Mesenchymal stem cell (in vitro differentiated cells and primary cell): ENCODE data around the gene ZRANB1.
A peak's percentile ranks its signal among the peaks of the same experiment; 100 is the strongest.

ENCODE experiments used
- DNase-seq: peaks from one replicate; pipeline ENCODE4 v3.0.0-alpha.2; 2013
- H2AFZ ChIP-seq: one replicate; pipeline ENCODE4 v1.6.1; 2013; ENCODE audit warnings: low read depth, mild to moderate bottlenecking, control low read depth, inconsistent platforms, low read length, moderate library complexity
- H2AK5ac ChIP-seq: 2 replicates; pipeline ENCODE4 v1.6.1; 2013; ENCODE audit warnings: low read length, moderate library complexity, mild to moderate bottlenecking, inconsistent platforms; ENCODE audit not compliant: severe bottlenecking
- H2BK120ac ChIP-seq: one replicate; pipeline ENCODE4 v1.6.1; 2013; ENCODE audit warnings: low read depth, mild to moderate bottlenecking, inconsistent platforms, low read length, moderate library complexity
- H2BK12ac ChIP-seq, 2 experiments: one replicate each; pipeline ENCODE4 v1.6.1; 2013; ENCODE audit warnings: inconsistent platforms in 2 of 2, low read length in 2 of 2, mild to moderate bottlenecking in 2 of 2, moderate library complexity in 2 of 2, control low read depth in 1 of 2
- H2BK15ac ChIP-seq: one replicate; pipeline ENCODE4 v1.6.1; 2013; ENCODE audit warnings: mild to moderate bottlenecking, low read depth, inconsistent platforms; ENCODE audit not compliant: poor library complexity, severe bottlenecking
- H2BK5ac ChIP-seq: 2 replicates; pipeline ENCODE4 v1.6.1; 2013; ENCODE audit warnings: low read depth, mild to moderate bottlenecking, low read length, control low read depth, inconsistent platforms; ENCODE audit not compliant: poor library complexity, severe bottlenecking
- H3K14ac ChIP-seq, 2 experiments: one replicate each; pipeline ENCODE4 v1.6.1; 2013; ENCODE audit warnings: inconsistent platforms in 2 of 2, low read length in 2 of 2, control low read depth in 1 of 2, mild to moderate bottlenecking in 1 of 2, moderate library complexity in 1 of 2
- H3K18ac ChIP-seq, 2 experiments: one replicate each; pipeline ENCODE4 v1.6.1; 2013; ENCODE audit warnings: inconsistent platforms in 2 of 2, low read length in 2 of 2, control low read depth in 1 of 2, low read depth in 1 of 2, mild to moderate bottlenecking in 1 of 2
- H3K23ac ChIP-seq, 2 experiments: one replicate each; pipeline ENCODE4 v1.6.1; 2013; ENCODE audit warnings: inconsistent platforms in 2 of 2, low read length in 2 of 2, mild to moderate bottlenecking in 2 of 2, moderate library complexity in 2 of 2, control low read depth in 1 of 2
- H3K27ac ChIP-seq: 2 replicates; pipeline ENCODE4 v1.5.1; 2013; ENCODE audit warnings: mild to moderate bottlenecking, moderate library complexity, low read length, control low read depth, inconsistent platforms; ENCODE audit not compliant: poor library complexity, severe bottlenecking
- H3K27me3 ChIP-seq, 2 experiments: 2 replicates each; pipeline versions ENCODE4 v1.6.1 to v1.7.0; 2013; ENCODE audit warnings: low read length in 2 of 2, mild to moderate bottlenecking in 2 of 2, moderate library complexity in 2 of 2, control low read depth in 1 of 2, inconsistent platforms in 1 of 2; ENCODE audit not compliant: control insufficient read depth in 1 of 2, insufficient read depth in 1 of 2
- H3K36me3 ChIP-seq, 2 experiments: 2 replicates each; pipeline versions ENCODE4 v1.6.1 to v1.7.0; 2013; ENCODE audit warnings: low read length in 2 of 2, control low read depth in 1 of 2, inconsistent platforms in 1 of 2, low read depth in 1 of 2, mild to moderate bottlenecking in 1 of 2; ENCODE audit not compliant: insufficient read depth in 2 of 2, control insufficient read depth in 1 of 2
- H3K4ac ChIP-seq, 2 experiments: one replicate each; pipeline ENCODE4 v1.6.1; 2013; ENCODE audit warnings: inconsistent platforms in 2 of 2, low read length in 2 of 2, mild to moderate bottlenecking in 2 of 2, moderate library complexity in 2 of 2, control low read depth in 1 of 2, low read depth in 1 of 2
- H3K4me1 ChIP-seq: 2 replicates; pipeline ENCODE4 v1.6.1; 2013; ENCODE audit warnings: low read depth, low read length, control low read depth; ENCODE audit not compliant: control insufficient read depth, insufficient read depth
- H3K4me2 ChIP-seq: 2 replicates; pipeline ENCODE4 v1.6.1; 2013; ENCODE audit warnings: low read length, mild to moderate bottlenecking, inconsistent platforms; ENCODE audit not compliant: poor library complexity, severe bottlenecking
- H3K4me3 ChIP-seq, 2 experiments: 2 replicates each; pipeline versions ENCODE4 v1.5.1 to v1.7.0; 2013; ENCODE audit warnings: low read length in 2 of 2, mild to moderate bottlenecking in 2 of 2, control low read depth in 1 of 2, low read depth in 1 of 2; ENCODE audit not compliant: insufficient read depth in 1 of 2
- H3K79me1 ChIP-seq: replicated peaks from 2 replicates; pipeline ENCODE4 v1.6.1; 2013; ENCODE audit warnings: mild to moderate bottlenecking, control low read depth, low read length, inconsistent platforms; ENCODE audit not compliant: poor library complexity, severe bottlenecking
- H3K9ac ChIP-seq: 2 replicates; pipeline ENCODE4 v1.7.0; 2013; ENCODE audit warnings: mild to moderate bottlenecking, low read length, moderate library complexity
- H3K9me3 ChIP-seq: 2 replicates; pipeline ENCODE4 v1.7.0; 2013; ENCODE audit warnings: mild to moderate bottlenecking, low read length; ENCODE audit not compliant: control insufficient read depth
- H4K8ac ChIP-seq: one replicate; pipeline ENCODE4 v1.6.1; 2013; ENCODE audit warnings: inconsistent platforms, mild to moderate bottlenecking, low read length, moderate library complexity
- H4K91ac ChIP-seq: one replicate; pipeline ENCODE4 v1.6.1; 2013; ENCODE audit warnings: mild to moderate bottlenecking, low read length, inconsistent platforms
- WGBS: methylation state at CpG from one replicate; pipeline ENCODE4 v1.1.7; 2013; ENCODE audit warnings: mixed read lengths; 5-methylcytosine and 5-hydroxymethylcytosine counted together

Gene ZRANB1

GRCh38 chr10:124991835-124992234 lies 49.9 kb downstream of the ZRANB1 start:
- H3K4me1 ChIP-seq: peaks cover 4% of the 10 kb centered on the region
- no peak overlapping the region for H3K23ac ChIP-seq

GRCh38 chr10:124992462-124993344 lies 50.8 kb downstream of the ZRANB1 start:
- peaks cover 29% of the 10 kb centered on the region for H3K79me1 ChIP-seq
- H2BK5ac ChIP-seq: no peak overlapping the region
- no peaks in the 10 kb centered on the region for H3K9me3 ChIP-seq
- H3K18ac ChIP-seq: no peak overlapping the region
- H2BK120ac ChIP-seq: no peak overlapping the region
- no peak overlapping the region for H4K91ac ChIP-seq
- H3K4me2 ChIP-seq: no peak overlapping the region
- no peak overlapping the region for H2BK15ac ChIP-seq
- no peak overlapping the region for H3K27ac ChIP-seq
- no peak overlapping the region for H4K8ac ChIP-seq
- H3K4me3 ChIP-seq: no peak overlapping the region
- no peak overlapping the region for H3K9ac ChIP-seq
- DNase-seq: peak; percentile 68
- H3K4ac ChIP-seq: no peak overlapping the region
- no peaks in the 10 kb centered on the region for H3K27me3 ChIP-seq
- no peak overlapping the region for H2AFZ ChIP-seq
- H3K14ac ChIP-seq: no peak overlapping the region
- 85% methylated on average over 18 of the region's 20 CpGs for WGBS
- peaks cover 75 to 84% of the 10 kb centered on the region in 2 experiments for H3K36me3 ChIP-seq
- H2AK5ac ChIP-seq: no peak overlapping the region
- H3K4me1 ChIP-seq: peaks cover 4% of the 10 kb centered on the region
- H2BK12ac ChIP-seq: no peak overlapping the region
- no peak overlapping the region for H3K23ac ChIP-seq

More at GRCh38 chr10:124991835-124992234, 49.9 kb downstream of the ZRANB1 start:
- Histone ChIP-seq H4K91ac (no peak overlapping the region), H3K14ac (no peak overlapping the region), H3K79me1 (peaks cover 24% of the 10 kb centered on the region), H3K27ac (no peak overlapping the region), H2AFZ (no peak overlapping the region), H4K8ac (no peak overlapping the region), H3K4me2 (no peak overlapping the region), H2AK5ac (no peak overlapping the region), H3K9ac (no peak overlapping the region), H3K9me3 (no peaks in the 10 kb centered on the region), H3K4ac (no peak overlapping the region), H3K18ac (no peak overlapping the region), H2BK12ac (no peak overlapping the region), H2BK5ac (no peak overlapping the region), H3K27me3 (no peaks in the 10 kb centered on the region), H2BK120ac (no peak overlapping the region), H3K4me3 (no peak overlapping the region), H2BK15ac (no peak overlapping the region), H3K36me3 (peaks cover 69 to 84% of the 10 kb centered on the region in 2 experiments)
- no peak for DNase-seq
- WGBS: no CpG with 5 or more reads among the region's 4 CpGs

GRCh38 chr10:124993345-124993708 lies 51.4 kb downstream of the ZRANB1 start:
- H2BK15ac ChIP-seq: no peak overlapping the region
- no peaks in the 10 kb centered on the region for H3K9me3 ChIP-seq
- no peak overlapping the region for H3K4me3 ChIP-seq
- H4K91ac ChIP-seq: no peak overlapping the region
- no peaks in the 10 kb centered on the region for H3K27me3 ChIP-seq
- H4K8ac ChIP-seq: no peak overlapping the region
- over 99% methylated on average over 4 of the region's 4 CpGs for WGBS
- no peak overlapping the region for H3K18ac ChIP-seq
- H2BK5ac ChIP-seq: no peak overlapping the region
- no peak overlapping the region for H2BK120ac ChIP-seq
- peaks cover 81 to 85% of the 10 kb centered on the region in 2 experiments for H3K36me3 ChIP-seq
- peaks cover 4% of the 10 kb centered on the region for H3K4me1 ChIP-seq
- H2BK12ac ChIP-seq: no peak overlapping the region
- DNase-seq: no peak
- H3K4me2 ChIP-seq: no peak overlapping the region
- H2AFZ ChIP-seq: no peak overlapping the region
- H3K27ac ChIP-seq: no peak overlapping the region
- H3K14ac ChIP-seq: no peak overlapping the region
- peaks cover 34% of the 10 kb centered on the region for H3K79me1 ChIP-seq
- H3K4ac ChIP-seq: no peak overlapping the region
- no peak overlapping the region for H3K23ac ChIP-seq
- H2AK5ac ChIP-seq: no peak overlapping the region
- no peak overlapping the region for H3K9ac ChIP-seq

GRCh38 chr10:124993736-124994451 lies 52.0 kb downstream of the ZRANB1 start:
- H4K8ac ChIP-seq: no peak overlapping the region
- H2BK120ac ChIP-seq: no peak overlapping the region
- no peak overlapping the region for H3K27ac ChIP-seq
- H3K4me1 ChIP-seq: peaks cover 4% of the 10 kb centered on the region
- H3K27me3 ChIP-seq: no peaks in the 10 kb centered on the region
- H3K4ac ChIP-seq: no peak overlapping the region
- H3K23ac ChIP-seq: no peak overlapping the region
- H2BK15ac ChIP-seq: peak overlapping the region; percentile 19
- H3K18ac ChIP-seq: no peak overlapping the region
- H2AFZ ChIP-seq: no peak overlapping the region
- H2AK5ac ChIP-seq: no peak overlapping the region
- H3K9me3 ChIP-seq: no peaks in the 10 kb centered on the region
- H2BK5ac ChIP-seq: no peak overlapping the region
- no peak overlapping the region for H2BK12ac ChIP-seq
- no peak overlapping the region for H3K4me3 ChIP-seq
- H3K9ac ChIP-seq: no peak overlapping the region
- no peak overlapping the region for H4K91ac ChIP-seq
- 92% methylated on average over 18 of the region's 21 CpGs for WGBS
- H3K4me2 ChIP-seq: no peak overlapping the region
- peaks cover 87 to 90% of the 10 kb centered on the region in 2 experiments for H3K36me3 ChIP-seq
- no peak overlapping the region for H3K14ac ChIP-seq
- H3K79me1 ChIP-seq: peaks cover 38% of the 10 kb centered on the region
- DNase-seq: no peak
